ENCODE results near the gene KDM2A.

The KDM2A gene

DNA sequence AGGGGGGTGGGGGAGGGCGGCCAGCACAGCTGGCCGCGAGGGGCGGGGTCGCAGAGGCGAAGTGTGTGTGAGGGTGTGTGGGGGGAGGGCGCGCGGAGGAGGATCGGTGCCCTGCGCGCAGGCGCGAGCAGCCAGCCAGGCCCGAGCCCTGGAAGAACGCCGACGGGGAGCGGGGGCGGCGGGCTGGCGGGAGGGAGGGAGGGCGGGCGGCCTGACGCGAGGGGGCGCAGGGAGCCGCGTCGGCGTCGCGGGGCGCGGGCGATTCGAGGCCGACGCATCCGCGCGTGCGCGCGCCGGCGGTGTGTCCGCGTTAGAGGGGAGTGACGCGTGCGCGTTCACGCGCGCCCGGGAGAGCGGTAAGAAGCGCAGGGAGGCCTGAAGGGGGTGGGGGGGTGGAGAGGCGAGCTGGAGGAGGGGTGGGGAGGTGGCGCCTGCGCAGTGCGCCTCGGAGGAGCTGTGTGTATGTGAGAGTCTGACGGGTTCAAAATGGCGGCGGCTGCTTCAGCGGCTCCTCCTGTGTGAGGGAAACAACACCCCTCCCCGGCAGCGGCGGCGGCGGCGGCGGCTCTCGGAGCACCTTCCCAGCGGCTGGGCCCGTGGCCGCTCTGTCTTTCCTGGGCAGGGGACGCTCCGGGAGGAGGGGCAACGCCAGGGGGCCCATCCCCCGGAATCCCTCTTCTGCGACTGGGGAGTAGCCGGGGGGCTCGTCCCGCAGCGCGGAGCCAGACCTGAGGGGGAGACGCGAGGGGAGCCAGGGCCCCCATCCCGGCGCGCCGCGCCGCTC lies at the start of gene KDM2A:
Gene KDM2A (plus strand): TSS at position 463 of the 784 bp plus-strand sequence. CDS start 2,054 bp downstream, outside the sequence.
- DNase-seq: peak; percentile 98

DNA sequence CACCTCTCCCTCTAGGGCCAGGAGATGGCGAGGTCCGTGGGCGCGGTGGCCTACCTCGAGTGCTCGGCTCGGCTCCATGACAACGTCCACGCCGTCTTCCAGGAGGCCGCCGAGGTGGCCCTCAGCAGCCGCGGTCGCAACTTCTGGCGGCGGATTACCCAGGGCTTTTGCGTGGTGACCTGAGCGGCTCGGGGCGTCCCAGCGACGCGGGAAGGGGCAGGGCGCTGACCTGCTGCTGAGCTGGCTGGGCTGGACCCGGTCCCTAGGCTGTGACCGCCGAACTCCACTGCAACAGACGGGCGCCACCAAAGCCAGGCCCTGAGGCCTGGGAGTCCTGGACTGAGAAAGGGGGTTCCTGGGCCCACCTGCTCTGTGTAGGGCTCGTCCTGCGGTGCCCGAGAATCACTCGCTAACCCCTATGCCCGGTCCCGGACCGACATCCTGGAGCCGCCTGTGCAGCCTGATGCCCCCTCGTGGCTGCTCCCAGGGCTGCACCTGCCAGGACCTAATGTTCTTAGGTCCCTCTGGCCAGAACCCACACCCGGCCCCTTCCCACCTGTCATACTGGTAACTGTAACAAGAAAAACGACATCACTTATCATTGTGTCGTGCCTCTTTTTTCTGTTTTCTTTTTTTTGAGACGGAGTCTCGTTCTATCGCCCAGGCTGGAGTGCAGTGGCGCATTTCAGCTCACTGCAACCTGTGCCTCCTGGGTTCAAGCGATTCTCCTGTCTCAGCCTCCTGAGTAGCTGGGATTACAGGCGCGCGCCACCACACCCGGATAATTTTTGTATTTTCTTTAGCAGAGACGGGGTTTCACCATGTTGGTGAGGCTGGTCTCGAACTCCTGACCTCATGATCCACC lies 47.4 kb upstream of the KDM2A start:
- peak; percentile 75 for DNase-seq

DNA sequence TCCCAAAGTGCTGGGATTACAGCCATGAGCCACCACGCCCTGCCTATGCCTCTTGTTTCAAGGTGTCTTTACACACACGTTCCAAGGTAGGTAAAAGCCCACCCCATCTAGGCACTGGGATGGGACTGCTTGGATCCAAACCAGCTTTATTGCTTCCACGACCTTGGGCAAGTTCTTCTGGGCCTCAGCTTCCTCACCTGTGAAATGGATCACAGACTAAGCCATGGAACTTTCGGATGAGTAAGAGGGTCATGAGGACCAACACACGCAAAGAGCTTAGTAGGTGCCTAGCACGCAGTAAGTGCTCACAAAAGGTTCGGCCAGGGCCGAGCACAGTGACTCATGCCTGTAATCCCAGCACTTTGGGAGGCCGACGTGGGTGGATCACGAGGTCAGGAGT lies 46.8 kb upstream of the KDM2A start:
- no peak for DNase-seq

DNA sequence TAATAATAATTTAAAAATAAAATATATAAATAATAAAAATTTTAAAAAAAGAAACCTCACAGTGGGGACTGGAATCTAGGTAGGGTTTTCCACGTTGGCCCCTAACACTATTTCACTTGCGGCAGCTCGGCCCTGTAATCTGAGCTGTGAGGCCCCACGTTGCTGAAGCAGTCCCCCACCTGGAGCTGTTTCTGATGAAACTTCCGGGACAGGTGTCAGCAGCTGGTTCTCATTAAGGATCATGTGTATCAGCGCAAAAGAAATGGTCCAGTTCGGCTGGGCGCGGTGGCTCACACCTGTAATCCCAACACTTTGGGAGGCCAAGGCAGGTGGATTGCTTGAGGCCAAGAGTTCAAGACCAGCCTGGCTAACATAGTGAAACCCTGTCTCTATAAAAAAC lies 45.2 kb upstream of the KDM2A start:
- DNase-seq: no peak

DNA sequence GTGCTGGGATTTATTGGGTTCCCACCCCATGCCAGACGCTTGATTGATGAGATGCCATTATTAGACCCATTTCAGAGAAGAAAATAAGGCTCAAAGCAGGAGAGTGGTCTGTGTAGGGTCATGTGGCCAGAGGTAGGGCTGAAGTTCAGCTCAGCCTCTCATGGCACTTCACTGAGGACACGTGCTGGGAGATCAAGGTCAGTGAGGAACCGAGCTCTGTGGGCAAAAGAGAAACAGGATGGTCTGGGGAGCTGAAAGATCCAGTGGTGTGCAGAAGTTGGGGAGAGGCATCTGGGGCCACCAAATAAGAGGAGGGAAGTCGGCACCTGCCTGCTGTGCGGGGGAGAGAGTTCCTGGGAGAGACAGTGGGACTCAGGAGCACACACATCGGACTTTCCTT lies 42.9 kb upstream of the KDM2A start:
- DNase-seq: no peak

DNA sequence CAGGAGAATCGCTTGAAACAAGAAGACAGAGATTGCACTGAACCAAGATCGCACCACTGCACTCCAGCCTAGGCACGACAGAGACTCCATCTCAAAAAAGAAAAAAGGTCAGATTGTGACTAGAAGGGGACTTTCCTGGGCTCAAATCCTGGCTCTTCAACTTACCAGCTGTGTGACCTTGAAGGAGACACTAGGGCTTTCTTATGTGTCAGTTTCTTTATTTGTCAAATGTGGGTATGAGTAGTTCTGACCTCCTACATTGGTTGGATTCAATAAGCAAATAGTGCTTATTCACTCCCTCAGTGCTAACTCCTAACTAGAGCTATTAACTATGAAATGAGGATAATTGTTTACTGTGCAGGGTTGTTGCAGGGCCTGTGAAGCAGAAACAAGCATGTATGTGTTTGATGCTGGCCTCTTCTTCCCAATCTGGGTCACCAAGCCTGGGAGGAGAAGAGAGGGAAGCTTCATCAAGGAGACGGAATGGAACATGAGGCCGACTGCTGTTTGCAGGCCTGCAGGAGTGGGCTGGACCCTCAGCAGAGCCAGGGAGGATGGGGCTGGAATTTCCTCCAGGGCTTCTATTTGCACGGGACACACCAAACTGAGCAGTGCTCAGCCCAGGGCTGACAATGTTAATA lies 39.9 kb upstream of the KDM2A start:
- no peak for DNase-seq

DNA sequence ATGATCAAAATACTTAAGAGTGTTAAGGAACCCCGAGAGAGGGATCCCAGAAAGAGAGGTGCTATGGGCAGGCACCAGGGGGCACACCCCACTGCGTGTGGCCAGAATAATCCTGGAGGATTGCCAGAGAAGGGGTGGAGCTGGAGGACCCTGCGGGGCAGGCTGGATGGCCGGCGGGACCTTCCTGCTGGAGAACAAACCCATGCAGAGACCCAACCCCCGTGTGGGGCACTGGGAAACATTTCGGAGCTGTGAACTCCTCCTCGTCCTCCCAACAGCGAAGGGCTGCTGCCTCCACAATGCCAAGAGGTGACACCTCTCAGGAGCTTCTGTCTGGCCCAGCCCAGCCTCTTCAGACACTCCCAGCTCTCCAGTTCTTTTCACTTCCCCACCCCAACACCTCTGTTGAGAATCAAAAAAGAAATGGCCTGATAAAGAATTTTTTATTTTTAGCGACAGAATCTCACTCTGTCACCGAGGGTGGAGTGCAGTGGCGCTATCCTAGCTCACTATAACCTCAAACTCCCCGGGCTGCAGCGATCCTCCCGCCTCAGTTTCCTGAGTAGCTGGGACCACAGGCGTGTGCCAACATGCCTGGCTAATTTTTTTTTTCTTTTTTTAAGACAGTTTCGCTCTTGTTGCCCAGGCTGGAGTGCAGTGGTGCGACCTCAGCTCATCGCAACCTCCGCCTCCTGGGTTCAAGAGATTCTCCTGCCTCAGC lies 36.8 kb upstream of the KDM2A start:
- DNase-seq: no peak

DNA sequence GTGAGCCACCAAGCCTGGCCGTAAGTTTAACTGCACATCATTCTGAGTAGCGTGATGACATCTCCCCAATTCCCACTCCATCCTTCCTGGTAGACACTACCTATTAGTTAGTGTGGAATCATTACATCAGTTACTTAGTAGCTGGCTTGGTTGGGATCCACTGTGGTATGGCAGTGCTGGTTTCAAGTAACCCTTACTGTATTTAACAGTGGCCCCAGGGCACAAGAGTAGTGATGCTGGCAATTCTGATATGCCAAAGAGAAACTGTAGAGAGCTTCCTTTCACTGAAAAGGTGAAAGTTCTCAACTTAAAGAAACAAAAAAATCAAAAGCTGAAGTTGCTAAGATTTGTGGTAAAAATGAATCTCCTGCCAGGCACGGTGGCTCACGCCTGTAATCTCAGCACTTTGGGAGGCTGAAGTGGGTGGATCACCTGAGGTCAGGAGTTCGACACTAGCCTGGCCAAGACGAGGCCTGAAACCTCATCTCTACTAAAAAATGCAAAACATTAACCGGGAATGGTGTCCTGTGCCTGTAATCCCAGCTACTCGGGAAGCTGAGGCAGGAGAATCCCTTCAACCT lies 35.2 kb upstream of the KDM2A start:
- DNase-seq: no peak

DNA sequence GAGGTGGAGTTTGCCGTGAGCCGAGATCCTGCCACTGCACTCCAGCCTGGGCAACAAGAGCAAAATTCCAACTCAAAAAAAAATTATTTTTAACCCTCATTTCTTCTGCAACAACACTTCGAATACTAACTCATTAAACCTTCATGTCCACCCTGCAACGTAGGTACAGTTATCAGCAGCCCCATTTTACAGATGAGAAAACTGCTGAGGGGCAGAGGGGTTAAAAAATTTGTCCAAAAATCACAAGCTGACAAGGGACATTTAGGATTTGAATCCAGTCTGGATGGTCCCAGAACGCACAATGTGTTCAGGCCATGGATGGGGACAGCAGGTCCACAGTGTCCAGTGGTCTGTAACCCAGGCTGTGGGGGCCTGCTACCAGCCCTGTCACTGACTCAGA lies 33.4 kb upstream of the KDM2A start:
- no peak for DNase-seq

DNA sequence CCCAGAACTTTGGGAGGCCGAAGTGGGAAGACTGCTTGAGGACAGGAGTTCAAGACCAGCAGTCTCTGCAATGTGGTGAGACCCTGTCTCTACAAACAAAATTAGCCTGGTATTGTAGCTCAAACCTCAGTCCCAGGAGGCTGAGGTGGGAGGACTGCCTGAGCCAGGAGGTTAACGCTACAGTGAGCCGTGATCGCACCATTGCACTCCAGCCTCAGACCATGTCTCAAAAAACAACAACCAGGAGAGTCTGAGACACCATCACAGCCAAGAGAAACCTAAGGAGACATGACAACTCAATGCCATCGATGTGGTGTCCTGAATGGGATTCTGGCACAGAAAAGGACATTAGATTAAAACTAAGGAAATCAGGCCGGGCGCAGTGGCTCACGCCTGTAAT lies 28.3 kb upstream of the KDM2A start:
- DNase-seq: no peak

DNA sequence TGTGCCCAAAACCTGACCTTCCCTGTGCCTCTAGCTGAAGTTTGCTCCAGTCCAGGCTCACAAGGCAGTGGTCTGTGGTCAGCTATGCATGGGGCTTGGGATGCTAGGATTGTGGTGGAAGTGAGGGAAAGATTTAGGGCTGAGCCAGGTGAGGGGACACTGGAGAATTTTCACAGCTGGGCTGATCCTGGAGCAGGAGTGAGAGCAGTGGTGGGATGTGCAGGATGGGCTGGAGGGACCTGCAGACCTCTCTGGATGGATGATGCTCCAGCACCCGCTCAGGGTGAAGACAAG lies 23.9 kb upstream of the KDM2A start:
- DNase-seq: no peak

DNA sequence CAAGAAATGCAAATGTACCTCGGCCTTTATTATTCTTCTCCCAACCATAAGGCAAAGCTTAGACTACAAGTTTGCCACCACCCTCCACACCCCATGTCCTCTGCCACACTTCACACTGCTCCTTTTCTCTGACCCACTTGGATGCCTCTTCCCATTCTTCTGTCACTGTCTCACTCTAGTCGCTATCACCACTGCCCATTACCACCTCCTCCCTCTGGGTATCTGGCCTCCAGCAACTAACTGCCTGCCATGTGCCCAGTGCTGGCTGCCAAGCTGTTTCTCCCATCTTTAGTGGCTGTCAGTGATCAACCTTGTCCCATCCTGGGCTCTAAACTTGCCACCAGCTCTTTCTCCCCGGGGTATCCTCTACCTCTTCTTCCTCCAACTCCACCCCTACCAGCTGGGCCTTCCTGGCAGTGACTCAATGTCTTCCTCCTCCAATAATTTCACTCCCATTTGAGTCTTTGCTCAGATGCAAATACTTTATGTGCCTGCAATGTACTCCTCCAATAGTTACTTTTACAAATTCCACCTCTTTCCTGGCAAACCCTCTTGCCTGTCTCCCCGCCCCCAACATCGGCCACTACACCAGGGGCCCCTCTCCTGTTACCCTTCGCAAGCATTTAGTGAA lies 20.1 kb upstream of the KDM2A start:
- no peak for DNase-seq

DNA sequence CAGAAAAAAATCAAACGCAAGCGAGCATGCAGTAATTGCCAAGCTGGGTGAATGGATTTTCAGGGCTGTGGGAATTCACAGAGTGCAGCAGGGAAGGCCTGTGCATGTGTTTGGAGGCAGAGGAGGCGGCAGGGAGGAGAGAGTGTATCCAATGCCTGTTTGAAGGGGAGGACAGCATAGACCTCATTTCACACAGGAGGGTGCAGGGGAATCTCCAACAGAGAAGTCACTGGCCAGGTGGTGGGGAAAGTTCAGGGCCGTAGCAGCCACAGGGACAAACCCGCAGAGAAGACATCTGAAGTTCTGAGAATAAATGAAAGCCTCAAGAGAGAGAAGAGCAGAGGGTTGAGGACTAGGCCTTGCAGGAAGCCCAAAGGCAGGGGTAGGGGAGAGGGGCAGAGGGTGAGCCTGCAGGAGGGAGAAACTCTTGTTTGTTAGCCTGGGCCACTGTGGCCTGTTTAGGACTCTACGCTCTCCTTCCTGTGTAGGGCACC lies 19.2 kb upstream of the KDM2A start:
- DNase-seq: no peak

DNA sequence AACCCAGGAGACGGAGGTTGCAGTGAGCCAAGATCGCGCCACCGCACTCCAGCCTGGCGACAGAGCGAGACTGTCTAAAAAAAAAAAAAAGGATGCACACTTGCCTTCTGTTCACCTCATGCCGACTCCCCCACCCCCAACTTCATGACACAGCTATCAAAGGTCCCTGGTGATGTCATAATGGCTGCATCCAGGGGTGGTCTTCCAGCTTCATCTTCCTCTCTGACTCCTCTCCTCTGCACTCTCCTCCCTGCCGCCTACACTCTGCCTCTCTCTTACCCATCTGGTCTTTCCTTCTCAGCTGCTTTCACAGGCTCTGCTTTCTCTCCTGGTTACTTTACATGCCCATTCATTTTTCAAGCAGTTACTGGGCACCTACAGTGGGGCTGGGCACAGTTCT lies 16.4 kb upstream of the KDM2A start:
- no peak for DNase-seq

DNA sequence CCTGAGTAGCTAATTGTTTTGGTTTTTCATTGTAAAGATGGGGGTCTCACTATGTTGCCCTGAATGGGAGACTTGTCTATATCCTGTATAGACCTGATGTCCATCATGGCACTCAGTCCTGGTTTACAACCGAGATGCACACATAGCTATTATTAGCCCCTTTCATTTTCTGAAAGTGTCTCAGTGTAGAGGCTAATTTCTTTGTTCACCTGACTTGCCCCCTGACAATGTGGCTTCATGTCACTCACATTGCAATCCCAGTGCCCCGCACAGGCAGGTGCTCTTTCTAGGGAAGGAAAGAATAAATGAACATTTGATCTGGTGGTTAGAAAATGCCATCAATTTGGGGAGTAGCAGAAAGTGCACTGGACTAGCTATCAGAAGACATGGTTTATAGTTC lies 13.1 kb upstream of the KDM2A start:
- DNase-seq: no peak

DNA sequence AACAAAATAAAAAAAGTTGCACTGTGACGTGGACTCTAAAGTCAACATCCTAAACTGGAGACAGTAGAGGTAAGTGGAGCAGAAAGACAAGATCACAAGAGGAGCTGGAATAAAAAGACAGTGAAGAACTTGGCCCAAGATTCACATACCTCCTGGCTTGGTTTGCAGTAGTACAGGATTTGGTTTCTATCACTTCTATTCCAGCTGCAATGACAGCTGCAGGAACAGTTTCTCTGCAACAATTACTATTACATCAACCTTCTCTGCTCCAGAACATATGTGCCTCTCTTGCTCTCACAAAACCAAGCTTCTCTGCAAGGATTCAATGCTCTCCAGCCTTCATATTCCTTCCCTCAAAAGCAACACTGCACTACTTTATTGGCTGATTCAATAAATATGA lies 7.8 kb upstream of the KDM2A start:
- no peak for DNase-seq

DNA sequence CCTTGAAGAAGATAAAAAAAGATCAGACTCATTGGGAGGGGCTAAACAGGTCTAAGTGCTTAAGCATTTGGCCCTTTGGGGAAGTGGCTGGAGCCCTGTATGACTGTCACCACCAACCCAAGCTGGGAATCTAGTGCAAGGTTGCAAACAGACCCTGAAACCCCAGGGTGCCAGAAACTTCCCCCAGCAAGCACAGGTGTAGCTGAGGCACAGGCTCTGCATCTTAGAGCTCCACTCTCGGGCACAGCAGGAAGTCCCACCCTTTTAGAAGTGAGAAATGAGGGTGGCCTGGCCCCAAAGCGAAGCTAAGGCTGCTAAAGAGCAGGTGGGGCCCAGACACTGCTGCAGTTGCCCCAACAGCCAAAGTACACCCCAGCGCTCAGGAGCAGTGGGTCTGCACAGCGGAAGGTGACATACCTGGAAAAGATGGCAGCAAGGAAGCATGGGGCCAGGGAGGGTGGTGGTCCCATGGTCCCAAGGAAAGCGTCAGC lies 5.8 kb upstream of the KDM2A start:
- no peak for DNase-seq

DNA sequence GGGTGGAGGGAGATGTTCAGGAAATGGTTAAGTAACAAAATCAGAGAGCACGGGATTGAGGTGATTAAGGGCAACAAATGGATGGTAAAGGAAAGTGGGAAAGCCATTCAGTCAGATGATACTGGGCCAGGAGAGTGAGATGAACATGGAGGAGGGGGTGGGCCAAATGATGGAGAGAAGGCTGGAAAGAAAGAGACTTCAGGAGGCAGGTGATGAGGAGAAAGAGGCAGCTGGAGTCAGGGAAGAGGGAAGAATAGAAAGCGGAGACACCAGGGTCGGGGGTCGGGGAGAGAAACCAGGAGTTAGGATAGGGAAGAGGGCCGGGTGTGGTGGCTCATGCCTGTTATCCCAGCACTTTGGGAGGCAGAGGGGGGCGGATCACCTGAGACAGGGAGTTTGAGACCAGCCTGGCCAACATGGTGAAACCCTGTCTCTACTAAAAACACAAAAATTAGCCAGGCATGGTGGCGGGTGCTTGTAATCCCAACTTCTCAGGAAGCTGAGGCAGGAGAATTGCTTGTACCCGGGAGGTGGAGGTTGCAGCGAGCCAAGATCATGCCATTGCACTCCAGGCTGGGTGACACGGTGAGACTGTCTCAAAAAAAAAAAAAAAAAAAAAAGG lies 4.7 kb upstream of the KDM2A start:
- no peak for DNase-seq

DNA sequence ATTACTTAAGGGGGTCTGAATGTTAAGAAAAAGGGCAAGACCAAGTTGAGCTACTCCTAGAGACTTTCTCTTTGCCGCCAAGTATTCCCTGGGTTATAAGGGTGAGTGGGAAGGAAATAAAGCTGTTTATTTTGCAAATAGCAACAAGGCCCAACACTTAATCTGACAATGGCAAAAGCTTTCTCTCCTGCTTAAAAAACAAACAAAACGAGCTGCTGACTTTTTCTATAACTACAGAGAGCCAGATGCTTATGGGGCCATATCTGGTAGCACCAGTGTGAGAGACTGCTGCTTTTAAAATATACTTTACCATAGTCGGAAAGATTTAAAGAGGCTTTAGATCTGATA lies 2.3 kb upstream of the KDM2A start:
- no peak for DNase-seq

DNA sequence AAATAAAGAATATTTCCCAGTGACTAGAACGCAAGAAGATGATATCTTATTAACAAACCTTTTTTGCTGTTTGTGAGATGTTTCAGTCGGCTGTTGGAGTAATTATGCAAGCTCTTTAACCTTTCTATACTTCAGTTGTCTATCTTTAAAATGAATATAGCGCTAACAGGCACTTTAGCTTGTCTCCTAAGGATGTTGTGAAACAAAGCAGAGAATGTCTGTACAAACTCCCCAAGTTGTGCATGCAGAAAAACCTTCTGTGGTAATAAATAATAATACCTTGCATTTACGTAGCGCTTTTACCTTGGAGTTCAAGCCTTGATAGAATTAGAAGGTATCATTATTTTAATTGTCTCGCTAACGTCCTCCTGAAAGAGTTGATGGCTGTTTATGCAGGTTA lies 1.9 kb upstream of the KDM2A start:
- DNase-seq: no peak

DNA sequence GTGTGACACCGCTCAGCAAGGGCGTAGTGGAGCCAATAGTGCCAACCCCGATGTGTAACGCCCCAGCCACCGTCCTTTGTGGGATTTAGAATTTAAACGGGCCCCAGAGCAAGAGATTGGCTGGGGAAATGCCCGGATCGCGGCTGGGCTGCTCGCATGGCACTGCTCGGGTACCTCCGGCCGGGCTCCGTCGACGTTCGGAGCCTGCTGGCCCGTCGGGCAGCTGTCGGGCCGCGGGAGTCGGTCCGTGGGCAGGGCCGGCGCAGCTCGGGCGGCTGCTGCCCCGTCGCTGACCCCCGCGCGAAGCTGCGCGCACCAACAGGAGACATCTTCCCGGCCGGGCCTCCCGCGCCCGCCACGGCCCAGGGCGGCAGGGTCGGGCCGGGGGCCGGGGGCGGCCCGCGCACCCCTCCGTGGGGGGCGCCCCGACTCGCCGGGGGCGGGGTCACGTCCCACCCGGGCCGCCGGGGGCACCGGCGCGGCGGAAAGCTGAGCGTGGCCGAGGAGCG lies 1.3 kb upstream of the KDM2A start:
- DNase-seq: peak; percentile 40
